ENCODE measurements around the gene TMEM91. TPM values are rescaled to one million over a fixed set of nuclear protein-coding genes. Genes with fewer than 3 reads are reported as not detected.

TMEM91 gene
- total and polyA plus RNA-seq, 2 experiments from 2014 or later: 9.3 to 10.6 TPM

DNA sequence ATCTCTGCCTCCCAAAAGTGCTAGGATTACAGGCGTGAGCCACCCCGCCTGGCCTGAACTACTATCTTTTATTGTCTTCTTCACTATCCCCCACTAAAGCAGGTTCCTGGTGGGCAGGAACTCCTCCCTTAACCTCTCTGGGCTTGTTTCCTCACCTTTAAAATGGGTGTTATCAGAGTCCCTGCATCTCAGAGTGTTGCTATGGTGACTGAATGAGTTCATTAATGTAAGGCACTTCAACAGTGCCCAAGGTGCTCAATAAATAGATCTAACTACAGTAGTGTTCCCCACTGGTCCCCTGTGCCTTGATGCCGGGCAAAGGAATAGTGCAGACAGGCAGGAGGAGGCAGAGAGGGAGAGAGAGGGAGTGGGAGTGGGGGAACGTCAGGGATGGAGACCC, 45.9 kb upstream of the TMEM91 start:
- no peak overlapping the region for H3K27ac Mint-ChIP-seq
- DNase-seq (ENCODE audit: low spot score) (no peak), ATAC-seq (peak; percentile 5)
- no peaks in the 10 kb centered on the region; the same call in 2 of the 3 replicates for H3K36me3 Mint-ChIP-seq (ENCODE audit: low read depth)
- H4K20me1 ChIP-seq (replicated peaks; ENCODE audit: insufficient read depth): no peaks in the 10 kb centered on the region
- H3K4me3 Mint-ChIP-seq: peak overlapping the region; percentile 25; the same call in 2 of the 3 replicates
- TF ChIP-seq ZNF114 (CRISPR knock-in tag; IDR thresholded peaks at IDR 0.05): no peak
- TF ChIP-seq, protein P1, sequence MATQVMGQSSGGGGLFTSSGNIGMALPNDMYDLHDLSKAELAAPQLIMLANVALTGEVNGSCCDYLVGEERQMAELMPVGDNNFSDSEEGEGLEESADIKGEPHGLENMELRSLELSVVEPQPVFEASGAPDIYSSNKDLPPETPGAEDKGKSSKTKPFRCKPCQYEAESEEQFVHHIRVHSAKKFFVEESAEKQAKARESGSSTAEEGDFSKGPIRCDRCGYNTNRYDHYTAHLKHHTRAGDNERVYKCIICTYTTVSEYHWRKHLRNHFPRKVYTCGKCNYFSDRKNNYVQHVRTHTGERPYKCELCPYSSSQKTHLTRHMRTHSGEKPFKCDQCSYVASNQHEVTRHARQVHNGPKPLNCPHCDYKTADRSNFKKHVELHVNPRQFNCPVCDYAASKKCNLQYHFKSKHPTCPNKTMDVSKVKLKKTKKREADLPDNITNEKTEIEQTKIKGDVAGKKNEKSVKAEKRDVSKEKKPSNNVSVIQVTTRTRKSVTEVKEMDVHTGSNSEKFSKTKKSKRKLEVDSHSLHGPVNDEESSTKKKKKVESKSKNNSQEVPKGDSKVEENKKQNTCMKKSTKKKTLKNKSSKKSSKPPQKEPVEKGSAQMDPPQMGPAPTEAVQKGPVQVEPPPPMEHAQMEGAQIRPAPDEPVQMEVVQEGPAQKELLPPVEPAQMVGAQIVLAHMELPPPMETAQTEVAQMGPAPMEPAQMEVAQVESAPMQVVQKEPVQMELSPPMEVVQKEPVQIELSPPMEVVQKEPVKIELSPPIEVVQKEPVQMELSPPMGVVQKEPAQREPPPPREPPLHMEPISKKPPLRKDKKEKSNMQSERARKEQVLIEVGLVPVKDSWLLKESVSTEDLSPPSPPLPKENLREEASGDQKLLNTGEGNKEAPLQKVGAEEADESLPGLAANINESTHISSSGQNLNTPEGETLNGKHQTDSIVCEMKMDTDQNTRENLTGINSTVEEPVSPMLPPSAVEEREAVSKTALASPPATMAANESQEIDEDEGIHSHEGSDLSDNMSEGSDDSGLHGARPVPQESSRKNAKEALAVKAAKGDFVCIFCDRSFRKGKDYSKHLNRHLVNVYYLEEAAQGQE (IDR thresholded peaks at IDR 0.05; ENCODE audit: unreplicated experiment): no peak
- TF ChIP-seq CTCF (conservative IDR thresholded peaks at IDR 0.05; ENCODE audit: low read depth in 2 of 2): no peak
- no peak for TF ChIP-seq JUNB (IDR thresholded peaks at IDR 0.05; ENCODE audit: unreplicated experiment)
- no peak for TF ChIP-seq ZNF331 (CRISPR knock-in tag; IDR thresholded peaks at IDR 0.05; ENCODE audit: low read depth)
- no peak for TF ChIP-seq EZH2phosphoT487 (IDR thresholded peaks at IDR 0.05; ENCODE audit: unreplicated experiment)
- peaks cover 39% of the 10 kb centered on the region for H3K4me1 ChIP-seq (ENCODE audit: insufficient read depth)
- H3K27me3 Mint-ChIP-seq (ENCODE audit: insufficient read depth, low read depth, poor library complexity): peaks cover 27% of the 10 kb centered on the region
- H2AFZ ChIP-seq: peak overlapping the region; percentile 78; the same call in 1 of the 2 replicates
- peaks cover 10% of the 10 kb centered on the region for H3K27me3 ChIP-seq (ENCODE audit: insufficient read depth)
- H3K4me2 ChIP-seq: peak overlapping the region; percentile 74
- H3K9me2 ChIP-seq (ENCODE audit: insufficient read depth): no peaks in the 10 kb centered on the region
- no peaks in the 10 kb centered on the region for H3K36me3 ChIP-seq (ENCODE audit: insufficient read depth)
- peaks cover 41% of the 10 kb centered on the region for H3K4me1 Mint-ChIP-seq
- peaks cover 9% of the 10 kb centered on the region for H3F3A ChIP-seq (replicated peaks; ENCODE audit: low read depth)
- no peaks in the 10 kb centered on the region for H3K79me2 ChIP-seq (replicated peaks; ENCODE audit: insufficient read depth)
- H3K27ac ChIP-seq (ENCODE audit: low read depth): no peak overlapping the region
- peak overlapping the region; percentile 60 for H3K4me3 ChIP-seq
- no peaks in the 10 kb centered on the region for H3K9me3 Mint-ChIP-seq

GRCh38 chr19:41330946-41331678, 45.2 kb upstream of the TMEM91 start:
- Histone ChIP-seq H3K4me2 (peak overlapping the region; percentile 83), H3K36me3 (ENCODE audit: insufficient read depth) (no peaks in the 10 kb centered on the region), H2AFZ (0 out of 2 replicates have a peak overlapping the region, but pooled peaks have one; percentile 74), H3K4me3 (peak overlapping the region; percentile 60), H3K79me2 (replicated peaks; ENCODE audit: insufficient read depth) (no peaks in the 10 kb centered on the region), H3F3A (replicated peaks; ENCODE audit: low read depth) (peaks cover 8% of the 10 kb centered on the region), H4K20me1 (replicated peaks; ENCODE audit: insufficient read depth) (no peaks in the 10 kb centered on the region), H3K9me2 (ENCODE audit: insufficient read depth) (no peaks in the 10 kb centered on the region), H3K27me3 (ENCODE audit: insufficient read depth) (peaks cover 10% of the 10 kb centered on the region), H3K4me1 (ENCODE audit: insufficient read depth) (peaks cover 32% of the 10 kb centered on the region), H3K27ac (ENCODE audit: low read depth) (no peak overlapping the region)
- Mint-ChIP-seq H3K36me3 (ENCODE audit: low read depth) (no peaks in the 10 kb centered on the region; the same call in 2 of the 3 replicates), H3K27me3 (ENCODE audit: insufficient read depth, low read depth, poor library complexity) (peaks cover 26% of the 10 kb centered on the region), H3K4me1 (peaks cover 39% of the 10 kb centered on the region), H3K4me3 (peak overlapping the region; percentile 66), H3K9me3 (no peaks in the 10 kb centered on the region), H3K27ac (no peak overlapping the region)
- DNase-seq (ENCODE audit: low spot score) (peak; percentile 55), ATAC-seq (peak; percentile 51)
- TF ChIP-seq, protein P2, sequence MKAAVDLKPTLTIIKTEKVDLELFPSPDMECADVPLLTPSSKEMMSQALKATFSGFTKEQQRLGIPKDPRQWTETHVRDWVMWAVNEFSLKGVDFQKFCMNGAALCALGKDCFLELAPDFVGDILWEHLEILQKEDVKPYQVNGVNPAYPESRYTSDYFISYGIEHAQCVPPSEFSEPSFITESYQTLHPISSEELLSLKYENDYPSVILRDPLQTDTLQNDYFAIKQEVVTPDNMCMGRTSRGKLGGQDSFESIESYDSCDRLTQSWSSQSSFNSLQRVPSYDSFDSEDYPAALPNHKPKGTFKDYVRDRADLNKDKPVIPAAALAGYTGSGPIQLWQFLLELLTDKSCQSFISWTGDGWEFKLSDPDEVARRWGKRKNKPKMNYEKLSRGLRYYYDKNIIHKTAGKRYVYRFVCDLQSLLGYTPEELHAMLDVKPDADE (IDR thresholded peaks at IDR 0.05): no peak
- TF ChIP-seq, protein P1 (IDR thresholded peaks at IDR 0.05; ENCODE audit: unreplicated experiment): peak; percentile 34

All from GM23338 (cell line).